Endothelial cell of umbilical vein (primary cell): ENCODE results near the gene SLC34A2. TPM values are rescaled to one million over a fixed set of nuclear protein-coding genes. Genes with fewer than 3 reads are reported as not detected.

ENCODE experiments used
- BruUV-seq: library from RNA; stranded (reverse); fragments of 400-500 nt; replicated peaks from 2 replicates; lab custom pipeline; 2021; lab: Mats Ljungman, UMichigan
- CTCF ChIA-PET: fragments of 300-600, 350-600 bp; sonication (Branson Sonifier 250); formaldehyde crosslinking; loops from one replicate; lab custom pipeline; 2021; ENCODE audit warnings: antibody characterized with exemption, inconsistent platforms; lab: Charles Lee
- POLR2A ChIA-PET: fragments of 300-600, 350-600 bp; sonication (Branson Sonifier 250); formaldehyde crosslinking; loops from one replicate; lab custom pipeline; 2021; ENCODE audit warnings: antibody characterized with exemption, inconsistent platforms; lab: Charles Lee
- DNase-seq: peaks from one replicate; pipeline ENCODE4 v3.0.0-alpha.2; 2011; ENCODE audit warnings: low read depth, low spot score
- FAIRE-seq: peaks from 2 replicates; lab custom pipeline; 2011; peaks lifted over from hg19 to GRCh38; lab: Jason Lieb, UNC
- H2AFZ ChIP-seq: 2 replicates; pipeline ENCODE4 v1.6.0; 2012; ENCODE audit warnings: low read depth, low read length, control low read depth, inconsistent platforms
- H3K27ac ChIP-seq: 2 replicates; pipeline ENCODE4 v1.5.1; 2011; ENCODE audit warnings: low read depth, mild to moderate bottlenecking, control low read depth, low read length, moderate library complexity; ENCODE audit not compliant: insufficient read depth
- H3K27me3 ChIP-seq, 2 experiments: 2 replicates each; pipeline versions ENCODE4 v1.6.0 to v1.6.1; 2011; ENCODE audit warnings: low read length in 2 of 2, mixed read lengths in 1 of 2; ENCODE audit not compliant: control insufficient read depth in 2 of 2, insufficient read depth in 2 of 2
- H3K36me3 ChIP-seq, 2 experiments: 2 replicates in 1 of 2; 3 replicates in 1 of 2; pipeline ENCODE4 v1.5.1; 2011; ENCODE audit warnings: low read length in 2 of 2, mild to moderate bottlenecking in 1 of 2, moderate library complexity in 1 of 2; ENCODE audit not compliant: control insufficient read depth in 2 of 2, insufficient read depth in 2 of 2; ENCODE audit errors: extremely low read depth in 1 of 2
- H3K4me1 ChIP-seq: 3 replicates; pipeline ENCODE4 v1.5.1; 2011; ENCODE audit warnings: mild to moderate bottlenecking, low read length; ENCODE audit not compliant: control insufficient read depth, insufficient read depth; ENCODE audit errors: extremely low read depth
- H3K4me2 ChIP-seq: 2 replicates; pipeline ENCODE4 v1.6.1; 2011; ENCODE audit warnings: low read length, control low read depth, mixed read lengths; ENCODE audit not compliant: insufficient read depth
- H3K4me3 ChIP-seq, 3 experiments: fragments of 200-600 bp in 1 of 3; sonication (generic), shearing (Covaris generic) in 1 of 3; replicated peaks in 1 of 3; 2 replicates each; pipeline ENCODE4 v1.5.1; 2011 to 2016; ENCODE audit warnings: control low read depth in 3 of 3, low read length in 3 of 3, mild to moderate bottlenecking in 2 of 3, inconsistent platforms in 1 of 3, low read depth in 1 of 3, moderate library complexity in 1 of 3; ENCODE audit not compliant: insufficient read depth in 1 of 3
- H3K79me2 ChIP-seq: 2 replicates; pipeline ENCODE4 v1.6.0; 2012; ENCODE audit warnings: low read length, inconsistent platforms; ENCODE audit not compliant: control insufficient read depth, insufficient read depth
- H3K9ac ChIP-seq: replicated peaks from 2 replicates; pipeline ENCODE3; 2011; ENCODE audit warnings: low read length, control low read depth; ENCODE audit not compliant: insufficient read depth; ENCODE audit errors: extremely low read depth
- H3K9me1 ChIP-seq: replicated peaks from 3 replicates; pipeline ENCODE4 v1.6.0; 2011; ENCODE audit warnings: mild to moderate bottlenecking, low read length; ENCODE audit not compliant: control insufficient read depth, insufficient read depth; ENCODE audit errors: extremely low read depth
- H3K9me3 ChIP-seq: replicated peaks from 2 replicates; pipeline ENCODE4 v1.5.1; 2012; ENCODE audit warnings: low read length, inconsistent platforms; ENCODE audit not compliant: control insufficient read depth, insufficient read depth
- H4K20me1 ChIP-seq: replicated peaks from 2 replicates; pipeline ENCODE3; 2011; ENCODE audit warnings: mild to moderate bottlenecking, low read length; ENCODE audit not compliant: control insufficient read depth, insufficient read depth; ENCODE audit errors: extremely low read depth
- CTCF ChIP-seq, 2 donors: IDR thresholded peaks; 1 replicate in 1 of 2; 2 replicates in 1 of 2; pipeline ENCODE4 v1.5.1; 2011; ENCODE audit warnings: low read length in 2 of 2, mild to moderate bottlenecking in 2 of 2, moderate library complexity in 2 of 2, control low read depth in 1 of 2, inconsistent platforms in 1 of 2, low read depth in 1 of 2; ENCODE audit not compliant: insufficient read depth in 1 of 2; ENCODE audit errors: extremely low read depth in 1 of 2
- EZH2 ChIP-seq: IDR thresholded peaks from 2 replicates; pipeline ENCODE4 v1.6.1; 2012; ENCODE audit warnings: borderline replicate concordance, low read depth, mild to moderate bottlenecking, moderate library complexity, low read length, inconsistent platforms; ENCODE audit not compliant: severe bottlenecking
- FOS ChIP-seq: IDR thresholded peaks from 2 replicates; pipeline ENCODE4 v1.6.1; 2011; ENCODE audit warnings: mild to moderate bottlenecking, low read length, moderate library complexity, borderline replicate concordance; ENCODE audit not compliant: insufficient read depth
- JUN ChIP-seq: IDR thresholded peaks from 2 replicates; pipeline ENCODE4 v1.6.1; 2011; ENCODE audit warnings: borderline replicate concordance, low read depth; ENCODE audit not compliant: insufficient read length, insufficient read depth
- MAX ChIP-seq: IDR thresholded peaks from 2 replicates; pipeline ENCODE4 v1.6.1; 2011; ENCODE audit not compliant: insufficient read depth, insufficient read length
- dilution Hi-C: fragments of 300-500 bp; cut with MboI; formaldehyde crosslinking; loops from one replicate; pipeline ENCODE4 v1.15.0; 2019; ENCODE audit warnings: low sequenced_read_pairs; ENCODE audit not compliant: extremely low pct_ligation_motif_present
- intact Hi-C: fragments of 100-400 bp; cut with micrococcal nuclease; formaldehyde crosslinking; loops from one replicate; pipeline ENCODE4 v1.10.0; 2022
- polyA plus RNA-seq, 4 experiments: library from polyadenylated mRNA; depleted of rRNA in 3 of 4; stranded (reverse) in 3 of 4; unstranded in 1 of 4; fragments of >200 nt; gene quantifications; 2 replicates each; pipeline versions ENCODE4 v1.2.1 to v1.2.3, GENCODE V29; 2011 to 2012; ENCODE audit warnings: missing spikeins in 1 of 4
- total RNA-seq: library from RNA; stranded (reverse); gene quantifications from 2 replicates; pipeline ENCODE4 v1.2.3, GENCODE V29; 2021

Gene SLC34A2
- total and polyA plus RNA-seq, 2 donors (not counting 3 experiments of a cell fraction or from before 2014, with no cell fraction given): not detected

GRCh38 chr4:25666031-25666630, 10.5 kb downstream of the SLC34A2 start:
- Histone ChIP-seq H3K4me1 (no peaks in the 10 kb centered on the region), H3K4me2 (no peak overlapping the region), H4K20me1 (no peaks in the 10 kb centered on the region), H3K36me3 (no peaks in the 10 kb centered on the region), H3K79me2 (no peaks in the 10 kb centered on the region), H3K27ac (no peak overlapping the region), H3K9me3 (no peaks in the 10 kb centered on the region), H3K9ac (no peak overlapping the region), H3K4me3 (no peak overlapping the region), H3K27me3 (peaks cover 2% of the 10 kb centered on the region in 2 experiments), H3K9me1 (no peaks in the 10 kb centered on the region), H2AFZ (no peak overlapping the region)
- DNase-seq (no peak), FAIRE-seq (no peak)
- dilution Hi-C loops: no loop called here
- no TSS peak for BruUV-seq
- TF ChIP-seq JUN (no peak), FOS (no peak), CTCF (IDR thresholded peaks at IDR 0.05; ENCODE audit: extremely low read depth in 1 of 2, insufficient read depth in 1 of 2, low read depth in 1 of 2, low read length in 2 of 2) (no peak), EZH2 (no peak), MAX (no peak)
- ChIA-PET POLR2A (interaction anchor here (0.6 kb wide), 1 partner anchor 18 kb away, joined by 6 read pairs; no protein-coding TSS in a partner anchor), CTCF (no interaction called here)
- intact Hi-C loops: no loop called here
